Liver (tissue), 9 donors: ENCODE results near the gene BCKDK. TPM values are rescaled to one million over a fixed set of nuclear protein-coding genes. Genes with fewer than 3 reads are reported as not detected.

Source experiments
- DNase-seq: peaks from one replicate; pipeline ENCODE4 v3.0.0-alpha.2; 2017; ENCODE audit warnings: low spot score
- H3K27ac ChIP-seq, 2 donors: one replicate each; pipeline ENCODE4 v1.7.0; 2013; ENCODE audit warnings: inconsistent platforms in 2 of 2, low read length in 2 of 2, control low read depth in 1 of 2, low read depth in 1 of 2, mild to moderate bottlenecking in 1 of 2
- H3K27me3 ChIP-seq, 4 donors: one replicate each; pipeline versions ENCODE4 v1.6.1 to v1.7.0; 2013; ENCODE audit warnings: low read length in 3 of 4, inconsistent platforms in 1 of 4, mild to moderate bottlenecking in 1 of 4, moderate library complexity in 1 of 4; ENCODE audit not compliant: control insufficient read depth in 4 of 4, insufficient read depth in 4 of 4
- H3K36me3 ChIP-seq, 4 donors: one replicate each; pipeline versions ENCODE4 v1.6.1 to v1.7.0; 2013; ENCODE audit warnings: low read length in 3 of 4, mild to moderate bottlenecking in 3 of 4, low read depth in 1 of 4, moderate library complexity in 1 of 4; ENCODE audit not compliant: control insufficient read depth in 4 of 4, insufficient read depth in 3 of 4
- H3K4me1 ChIP-seq, 4 donors: one replicate each; pipeline versions ENCODE4 v1.6.1 to v1.7.0; 2013; ENCODE audit warnings: low read length in 3 of 4, mild to moderate bottlenecking in 3 of 4, moderate library complexity in 1 of 4; ENCODE audit not compliant: control insufficient read depth in 4 of 4, insufficient read depth in 4 of 4
- H3K4me3 ChIP-seq, 3 donors: one replicate each; pipeline versions ENCODE4 v1.6.1 to v1.7.0; 2013; ENCODE audit warnings: low read length in 3 of 3, control low read depth in 1 of 3, low read depth in 1 of 3, mild to moderate bottlenecking in 1 of 3
- H3K9ac ChIP-seq, 2 donors: one replicate each; pipeline ENCODE4 v1.7.0; 2013; ENCODE audit warnings: low read length in 2 of 2, mild to moderate bottlenecking in 2 of 2, moderate library complexity in 2 of 2, control low read depth in 1 of 2, low read depth in 1 of 2
- H3K9me3 ChIP-seq, 4 donors: one replicate each; pipeline versions ENCODE4 v1.6.1 to v1.7.0; 2013; ENCODE audit warnings: low read length in 3 of 4; ENCODE audit not compliant: control insufficient read depth in 4 of 4
- ATF3 ChIP-seq: IDR thresholded peaks from 2 replicates; pipeline ENCODE4 v1.6.1; 2016; ENCODE audit warnings: antibody characterized with exemption
- CTCF ChIP-seq: fragments of 150-350 bp; IDR thresholded peaks from 2 replicates; pipeline ENCODE4 v1.5.1; 2017; ENCODE audit warnings: improper control_type of control experiment, low read depth, low read length; ENCODE audit not compliant: missing input control
- EGR1 ChIP-seq, 2 donors: IDR thresholded peaks; 2 replicates each; pipeline ENCODE4 v1.6.1; 2016 to 2018; ENCODE audit warnings: antibody characterized with exemption in 2 of 2, low read depth in 2 of 2
- FOXA1 ChIP-seq: IDR thresholded peaks from 2 replicates; pipeline ENCODE4 v1.6.1; 2016; ENCODE audit warnings: antibody characterized with exemption
- FOXA2 ChIP-seq: IDR thresholded peaks from 2 replicates; pipeline ENCODE4 v1.6.1; 2016; ENCODE audit warnings: antibody characterized with exemption
- GABPA ChIP-seq, 2 donors: IDR thresholded peaks in 1 of 2; conservative IDR thresholded peaks in 1 of 2; 2 replicates each; pipeline ENCODE4 v1.6.1; 2016; ENCODE audit warnings: antibody characterized with exemption in 2 of 2, mild to moderate bottlenecking in 1 of 2, moderate library complexity in 1 of 2
- HNF4A ChIP-seq, 2 donors: conservative IDR thresholded peaks; 2 replicates each; pipeline ENCODE4 v1.6.1; 2016; ENCODE audit warnings: antibody characterized with exemption in 2 of 2, mild to moderate bottlenecking in 2 of 2
- JUND ChIP-seq, 2 donors: IDR thresholded peaks; 2 replicates each; pipeline ENCODE4 v1.6.1; 2016; ENCODE audit warnings: antibody characterized with exemption in 2 of 2
- MAX ChIP-seq: IDR thresholded peaks from 2 replicates; pipeline ENCODE4 v1.6.1; 2016; ENCODE audit warnings: antibody characterized with exemption
- RAD21 ChIP-seq, 2 donors: IDR thresholded peaks; 2 replicates each; pipeline ENCODE4 v1.6.1; 2016; ENCODE audit warnings: antibody characterized with exemption in 2 of 2, mild to moderate bottlenecking in 2 of 2
- REST ChIP-seq: IDR thresholded peaks from 2 replicates; pipeline ENCODE4 v1.6.1; 2016; ENCODE audit warnings: antibody characterized with exemption, mild to moderate bottlenecking
- RXRA ChIP-seq, 2 donors: IDR thresholded peaks; 2 replicates each; pipeline ENCODE4 v1.6.1; 2017 to 2018; ENCODE audit warnings: antibody characterized with exemption in 2 of 2, mild to moderate bottlenecking in 1 of 2
- SP1 ChIP-seq: IDR thresholded peaks from 2 replicates; pipeline ENCODE4 v1.6.1; 2018; ENCODE audit warnings: antibody characterized with exemption, mild to moderate bottlenecking
- TAF1 ChIP-seq: conservative IDR thresholded peaks from 2 replicates; pipeline ENCODE4 v1.6.1; 2016; ENCODE audit warnings: antibody characterized with exemption, mild to moderate bottlenecking
- YY1 ChIP-seq: IDR thresholded peaks from 2 replicates; pipeline ENCODE4 v1.6.1; 2016; ENCODE audit warnings: antibody characterized with exemption, mild to moderate bottlenecking
- ZBTB33 ChIP-seq: IDR thresholded peaks from 2 replicates; pipeline ENCODE4 v1.6.1; 2016; ENCODE audit warnings: antibody characterized with exemption
- WGBS: extraction: QIAGEN DNeasy Blood & Tissue Kit; methylation state at CpG from one replicate; pipeline ENCODE4 v1.1.7; 2013; 5-methylcytosine and 5-hydroxymethylcytosine counted together
- polyA plus RNA-seq, 2 donors: library from polyadenylated mRNA; stranded (reverse) in 1 of 2; unstranded in 1 of 2; fragments of 200-250 nt in 1 of 2; fragments of >200 nt in 1 of 2; fragmentation: Nextera tagmentation in 1 of 2; extraction: Ambion mirVana in 1 of 2; gene quantifications; one replicate each; pipeline versions ENCODE4 v1.2.1 to v1.2.3, GENCODE V29; 2013 to 2015
- total RNA-seq, 2 donors: library from RNA; depleted of rRNA; stranded (reverse); fragments of >200 nt; gene quantifications; one replicate each; pipeline ENCODE4 v1.2.3, GENCODE V29; 2014
- donor health status: healthy.
- donor health status: healthy.
- donor health status: healthy.
- donor health status: healthy.
- donor health status: healthy.

The BCKDK gene
- total and polyA plus RNA-seq, 4 donors, result 10.0 to 41.6 (median 34.9) TPM

- TF ChIP-seq MAX, result no peak
Measured at GRCh38 chr16:31093132-31093703, 15.0 kb upstream of the BCKDK start (continued).

- Histone ChIP-seq H3K27me3 (no peaks in the 10 kb centered on the region), H3K9me3 (no peaks in the 10 kb centered on the region), H3K4me3 (peak overlapping the region; percentile 89 to 93 (median 92)), H3K36me3 (peaks cover 2 to 16% (median 11%) of the 10 kb centered on the region in 4 donors), H3K27ac (peak overlapping the region; percentile 91 to 96), H3K4me1 (peaks cover 0 to 19% (median 11%) of the 10 kb centered on the region in 4 donors), H3K9ac (peak overlapping the region; percentile 61 to 85)
- WGBS, result under 1% methylated on average over 20 of the region's 20 CpGs
- TF ChIP-seq RXRA (IDR thresholded peaks at IDR 0.05) (no peak), FOXA1 (no peak), YY1 (no peak), MAX (no peak), ZBTB33 (no peak), GABPA (IDR thresholded peaks at IDR 0.05 in 1 of 2, conservative IDR thresholded peaks at IDR 0.05 in 1 of 2) (no peak), TAF1 (no peak), SP1 (no peak), EGR1 (IDR thresholded peaks at IDR 0.05; ENCODE audit: low read depth in 2 of 2) (no peak), RAD21 (IDR thresholded peaks at IDR 0.05) (no peak), CTCF (no peak), FOXA2 (no peak), HNF4A (conservative IDR thresholded peaks at IDR 0.05) (no peak), REST (no peak), ATF3 (no peak), JUND (IDR thresholded peaks at IDR 0.05) (no peak)
- no peak for DNase-seq
Measured at GRCh38 chr16:31094088-31094423, 14.1 kb upstream of the BCKDK start.
